ENCODE data around the gene ATG16L1.

The ATG16L1 gene

GRCh38 chr2:233251306-233252116 lies at the start of gene ATG16L1:
ATG16L1 (plus strand) TSS chr2:233251673; CDS start chr2:233251828, 155 bp downstream.
- DNase-seq (ENCODE audit: low spot score) = peak; percentile 95

- no peak for DNase-seq (ENCODE audit: low spot score)
These were observed 48.9 kb upstream of the ATG16L1 start for GRCh38 chr2:233202531-233202944.

- no peak for DNase-seq (ENCODE audit: low spot score)
These were observed 48.4 kb upstream of the ATG16L1 start for GRCh38 chr2:233203060-233203459.

DNA sequence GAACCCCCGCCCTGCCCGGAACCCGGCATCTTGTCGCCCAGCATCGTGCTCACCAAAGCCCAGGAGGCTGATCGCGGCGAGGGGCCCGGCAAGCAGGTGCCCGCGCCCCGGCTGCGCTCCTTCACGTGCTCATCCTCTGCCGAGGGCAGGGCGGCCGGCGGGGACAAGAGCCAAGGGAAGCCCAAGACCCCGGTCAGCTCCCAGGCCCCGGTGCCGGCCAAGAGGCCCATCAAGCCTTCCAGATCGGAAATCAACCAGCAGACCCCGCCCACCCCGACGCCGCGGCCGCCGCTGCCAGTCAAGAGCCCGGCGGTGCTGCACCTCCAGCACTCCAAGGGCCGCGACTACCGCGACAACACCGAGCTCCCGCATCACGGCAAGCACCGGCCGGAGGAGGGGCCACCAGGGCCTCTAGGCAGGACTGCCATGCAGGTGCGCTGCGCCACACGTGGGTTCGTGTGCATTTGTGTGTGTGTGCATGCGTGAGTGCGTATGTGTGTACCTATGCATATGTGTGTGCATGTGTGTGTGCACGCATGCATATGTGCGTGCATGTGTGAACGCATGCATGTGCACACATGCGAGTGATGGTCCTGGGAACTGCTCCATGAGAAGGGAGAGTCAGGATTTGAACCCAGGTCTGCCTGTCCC lies 47.1 kb upstream of the ATG16L1 start:
- no peak for DNase-seq (ENCODE audit: low spot score)

DNA sequence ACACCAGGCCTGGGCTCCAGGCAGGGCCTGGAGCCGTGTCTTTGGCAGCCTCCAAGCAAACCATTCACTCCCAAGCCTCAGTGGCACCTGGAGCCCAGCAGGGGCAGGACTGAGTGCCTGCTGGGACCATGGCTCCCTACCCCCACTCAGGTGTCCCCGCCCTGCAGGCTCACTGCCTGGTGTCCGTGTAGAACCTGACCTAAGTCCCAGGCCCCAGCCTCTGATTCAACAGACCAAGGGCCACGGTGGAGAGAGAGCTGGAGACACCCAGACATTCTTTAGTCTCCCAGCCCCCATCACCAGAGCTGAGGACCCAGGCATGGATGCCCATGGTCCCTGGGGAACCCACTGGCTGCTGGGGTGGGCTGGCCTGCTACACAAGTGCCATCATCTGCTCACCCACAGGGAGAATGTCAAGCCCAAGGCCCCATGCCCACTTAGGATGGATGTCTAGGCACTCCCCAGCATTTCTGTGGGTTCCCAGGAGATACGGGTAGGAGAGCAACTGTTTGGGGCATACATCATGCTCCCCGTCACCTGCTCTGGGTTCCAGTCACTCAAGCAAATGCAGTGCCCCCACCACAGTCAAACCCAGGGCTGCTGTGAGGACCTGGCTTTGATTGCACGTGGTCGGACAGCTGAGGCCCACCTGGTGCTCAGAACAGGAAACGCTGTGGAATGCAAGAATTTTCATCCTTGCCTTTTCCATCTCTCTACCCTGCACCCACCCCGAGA lies 42.9 kb upstream of the ATG16L1 start:
- no peak for DNase-seq (ENCODE audit: low spot score)

DNA sequence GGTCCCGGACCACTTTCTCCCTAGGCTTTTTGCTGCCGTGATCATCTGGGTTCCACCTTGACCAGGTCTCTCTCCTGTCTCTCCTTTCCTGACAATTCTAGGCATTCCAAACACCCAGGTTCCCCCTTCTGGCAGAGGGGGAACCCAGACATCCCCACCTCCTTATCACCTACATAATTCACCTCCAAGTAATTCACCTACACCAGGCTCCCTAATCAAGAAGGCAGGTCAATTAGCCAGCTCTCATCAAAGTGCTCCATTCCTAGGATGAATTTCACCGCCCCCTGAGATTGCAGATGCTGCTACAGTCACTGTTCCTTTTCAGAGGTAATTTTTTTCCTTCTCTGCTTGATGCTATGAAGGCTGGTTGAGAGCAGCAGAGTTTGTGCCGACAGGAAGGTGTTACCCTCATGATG lies 42.3 kb upstream of the ATG16L1 start:
- DNase-seq (ENCODE audit: low spot score) = no peak

- DNase-seq (ENCODE audit: low spot score) = peak; percentile 16
These were observed 41.8 kb upstream of the ATG16L1 start for GRCh38 chr2:233209533-233210171.

DNA sequence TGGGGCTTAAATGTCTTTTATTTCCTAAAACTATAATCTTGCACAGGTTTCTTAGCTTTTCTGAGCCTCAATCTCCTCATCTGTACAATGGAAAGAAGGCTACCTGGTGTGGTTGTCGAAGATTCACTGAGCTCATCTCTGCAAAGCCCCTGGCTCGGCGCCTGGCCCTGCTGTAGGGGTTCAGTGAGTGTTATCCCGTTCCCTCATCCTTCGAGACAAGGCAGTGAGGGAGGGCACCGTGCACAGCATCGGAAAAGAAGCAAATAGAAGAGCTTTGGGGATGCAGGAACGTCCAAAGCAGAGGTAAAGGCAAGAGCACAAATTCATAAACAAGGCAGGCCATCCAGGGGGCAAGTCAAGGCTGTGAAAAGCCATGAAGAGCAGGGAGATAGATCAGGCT lies 41.2 kb upstream of the ATG16L1 start:
- DNase-seq (ENCODE audit: low spot score) = no peak

GRCh38 chr2:233210843-233211547 lies 40.5 kb upstream of the ATG16L1 start:
- peak; percentile 42 for DNase-seq (ENCODE audit: low spot score)

- DNase-seq (ENCODE audit: low spot score) = no peak
These were observed 40.0 kb upstream of the ATG16L1 start for GRCh38 chr2:233211548-233211895.

GRCh38 chr2:233213011-233213410 lies 38.5 kb upstream of the ATG16L1 start:
- DNase-seq (ENCODE audit: low spot score) = no peak

GRCh38 chr2:233213975-233214374 lies 37.5 kb upstream of the ATG16L1 start:
- DNase-seq (ENCODE audit: low spot score) = no peak

DNA sequence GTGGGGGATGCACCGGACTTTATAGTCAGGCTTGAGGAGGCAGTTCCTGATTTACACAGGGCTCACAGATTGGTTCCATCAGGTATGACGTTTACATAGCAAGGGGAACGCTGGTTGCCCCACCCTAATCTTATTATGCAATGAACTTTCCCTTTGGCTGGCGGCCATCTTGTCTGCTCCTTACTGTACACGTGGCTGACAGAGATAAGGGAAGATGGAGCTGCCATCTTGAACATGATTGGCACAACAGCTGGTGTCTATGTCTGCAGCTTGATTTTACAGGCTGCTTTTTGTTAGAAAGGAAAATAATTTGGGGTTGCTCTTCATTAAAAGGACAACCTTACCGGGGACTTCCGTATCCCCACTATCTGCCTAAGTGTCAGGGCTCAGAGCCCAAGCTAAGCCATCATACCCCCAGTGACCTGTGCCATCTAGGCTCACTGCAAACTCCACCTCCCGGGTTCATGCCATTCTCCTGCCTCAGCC lies 33.5 kb upstream of the ATG16L1 start:
- DNase-seq (ENCODE audit: low spot score) = no peak

GRCh38 chr2:233218836-233219235 lies 32.6 kb upstream of the ATG16L1 start:
- no peak for DNase-seq (ENCODE audit: low spot score)

- DNase-seq (ENCODE audit: low spot score) = no peak
These were observed 31.6 kb upstream of the ATG16L1 start for GRCh38 chr2:233219848-233220247.

GRCh38 chr2:233221378-233222063 lies 30.0 kb upstream of the ATG16L1 start:
- DNase-seq (ENCODE audit: low spot score) = no peak

- DNase-seq (ENCODE audit: low spot score) = no peak
These were observed 28.2 kb upstream of the ATG16L1 start for GRCh38 chr2:233223059-233223894.

DNA sequence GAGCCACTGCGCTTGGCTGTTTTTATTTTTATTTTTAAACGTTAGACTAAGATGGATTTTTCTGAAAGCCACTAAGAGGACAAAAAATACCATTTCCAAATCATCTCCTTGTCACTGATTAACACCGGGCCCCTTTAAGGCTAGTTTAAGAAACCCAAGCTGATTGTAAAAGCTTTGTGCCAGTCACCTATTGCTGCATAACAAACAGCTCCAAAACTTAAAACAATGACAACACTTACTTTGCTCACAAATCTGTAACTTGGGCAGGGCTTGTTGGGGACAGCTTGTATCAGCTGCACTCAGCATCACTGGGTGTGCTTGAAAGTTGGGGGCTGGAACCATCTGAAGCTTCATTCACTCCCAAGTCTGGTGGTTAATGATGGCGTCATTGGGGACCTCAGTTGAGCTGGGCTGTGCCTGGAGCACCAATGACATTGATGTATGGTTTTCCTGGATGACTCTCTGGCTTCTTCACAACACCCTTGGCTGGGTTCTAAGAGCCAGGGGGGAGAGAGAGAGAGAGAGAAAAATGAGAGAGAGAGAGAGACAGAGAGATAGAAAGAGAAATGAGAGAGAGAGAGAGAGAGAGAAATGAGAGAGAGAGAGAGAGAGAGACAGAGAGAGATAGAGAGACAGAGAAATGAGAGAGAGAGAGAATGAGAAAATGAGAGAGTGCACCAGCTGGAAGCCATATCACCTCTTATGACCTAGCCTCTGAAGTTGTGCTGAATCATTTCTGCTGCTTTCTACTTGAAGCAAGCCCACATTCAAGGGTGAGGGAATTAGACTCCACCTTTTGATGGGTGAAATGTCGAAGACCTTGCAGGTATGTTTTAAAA lies 26.0 kb upstream of the ATG16L1 start:
- no peak for DNase-seq (ENCODE audit: low spot score)

DNA sequence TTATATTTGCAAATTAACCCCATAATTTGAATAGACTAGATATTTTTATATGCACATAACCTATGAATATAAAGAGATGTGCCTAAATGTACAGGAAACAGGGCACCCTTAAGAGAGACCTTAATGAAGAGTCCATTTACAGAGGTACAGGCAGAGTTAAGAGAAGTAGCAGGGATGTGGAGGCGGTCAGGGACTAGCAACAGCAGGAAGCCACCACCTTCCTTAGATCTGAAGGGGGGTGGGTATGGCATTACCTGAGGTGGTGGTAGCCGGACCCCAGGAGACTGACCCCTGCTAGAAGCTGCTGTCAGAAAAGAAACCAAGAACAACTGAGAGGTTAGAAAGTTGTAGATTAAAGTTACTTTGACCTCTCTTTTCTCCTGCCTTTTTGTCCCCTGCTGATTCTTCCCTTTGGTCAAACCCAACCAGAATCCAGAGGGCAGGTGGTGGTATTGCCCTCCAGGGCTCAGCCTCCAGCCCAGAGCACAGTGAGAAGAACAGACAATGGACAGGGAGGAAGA lies 24.9 kb upstream of the ATG16L1 start:
- no peak for DNase-seq (ENCODE audit: low spot score)

Data from cerebellar cortex (tissue), 1 donor.